Nucleus accumbens (tissue), 56 donors: ENCODE measurements around the gene KLF15.
A peak's percentile ranks its signal among the peaks of the same experiment; 100 is the strongest.

ENCODE experiments used
- DNase-seq, 56 donors: peaks; one replicate each; lab custom pipeline; 2025; lab: John Stamatoyannopoulos, UW

The KLF15 gene

DNA sequence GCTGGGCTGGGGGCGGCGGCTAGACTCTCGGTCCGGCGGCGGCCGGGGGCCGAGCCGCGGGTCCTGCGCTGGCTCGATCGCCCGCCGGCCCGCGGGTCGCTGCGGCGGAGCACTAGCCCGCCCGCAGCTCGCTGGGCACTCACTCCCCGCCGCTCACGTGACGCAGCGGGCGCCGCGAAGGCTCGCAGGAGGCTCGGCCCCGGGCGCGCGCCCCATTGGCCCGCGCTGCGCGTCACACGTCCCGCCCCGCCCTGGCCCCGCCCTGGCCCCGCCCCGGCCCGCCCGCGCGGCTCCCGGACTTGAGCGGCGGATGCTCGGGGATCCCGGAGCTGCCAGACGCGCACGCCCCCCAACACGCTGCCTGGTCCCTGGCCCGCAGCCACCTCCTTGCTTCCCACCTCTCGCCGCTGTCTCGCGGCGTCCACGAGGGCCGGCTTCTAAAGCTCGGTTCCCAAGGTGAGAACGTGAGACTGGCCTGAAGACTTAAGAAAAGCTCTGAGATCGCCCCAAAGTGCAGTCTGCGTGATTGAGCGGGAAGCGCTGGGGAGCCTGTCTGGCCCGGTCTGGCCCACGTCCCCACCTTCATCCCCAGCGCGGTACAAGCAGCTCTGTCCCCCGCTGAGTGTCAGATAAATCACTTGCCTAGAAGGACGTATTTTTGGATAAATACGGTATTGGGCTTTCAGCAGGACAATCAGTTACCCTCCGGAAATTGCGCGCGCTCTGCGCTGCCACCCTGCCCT is at the start of gene KLF15:
Gene KLF15, minus strand, starts transcription at position 114 of the 743 bp plus-strand sequence. CDS start 4,486 bp downstream, outside the sequence.
- peak in 55 of 56 donors; percentile 38 to 96 (median 85) for DNase-seq

DNA sequence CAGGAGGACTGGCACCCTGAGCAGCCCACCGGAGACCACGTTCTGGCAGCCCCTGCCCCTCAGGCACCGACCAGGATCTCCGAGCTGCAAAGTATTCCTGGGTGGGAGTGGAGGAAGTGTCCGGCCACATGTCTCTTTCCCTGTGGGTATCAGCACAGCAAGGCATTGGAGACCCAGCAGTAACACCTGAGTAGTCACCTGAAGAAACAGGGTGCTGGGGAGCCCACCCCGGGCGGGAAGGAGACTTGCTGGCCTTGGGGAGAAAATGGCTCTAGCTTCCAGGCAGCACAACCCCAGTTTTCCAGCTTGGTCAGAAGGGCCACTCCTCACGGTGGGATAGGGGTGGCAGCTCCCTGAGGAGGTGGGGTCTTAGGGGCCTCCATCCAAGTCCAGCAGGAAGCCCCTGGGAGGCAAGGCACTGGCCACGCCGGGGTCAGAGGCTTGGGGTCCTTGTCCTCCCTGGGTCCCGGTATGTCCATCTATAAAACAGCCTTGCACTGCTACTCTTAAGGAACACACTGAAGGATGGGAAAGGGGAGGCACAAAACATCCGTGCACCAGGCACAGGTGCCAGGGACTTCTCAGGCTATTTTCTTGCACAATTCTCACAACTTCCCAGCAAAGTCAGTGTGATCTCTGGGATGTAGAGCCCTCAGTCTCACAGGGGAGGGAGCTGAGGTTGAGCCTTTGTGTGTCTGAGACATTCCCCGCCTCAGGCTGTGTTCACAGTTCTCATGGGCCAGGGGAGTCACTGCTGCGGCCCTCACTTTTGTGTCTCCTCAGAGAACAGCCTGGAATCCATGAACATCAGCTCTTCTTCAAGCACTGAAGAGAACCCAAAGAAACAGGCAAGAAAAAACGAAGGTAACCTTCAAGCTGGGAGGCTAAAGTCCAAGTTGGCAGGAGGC is 49.4 kb upstream of the KLF15 start:
- DNase-seq = no peak

DNA sequence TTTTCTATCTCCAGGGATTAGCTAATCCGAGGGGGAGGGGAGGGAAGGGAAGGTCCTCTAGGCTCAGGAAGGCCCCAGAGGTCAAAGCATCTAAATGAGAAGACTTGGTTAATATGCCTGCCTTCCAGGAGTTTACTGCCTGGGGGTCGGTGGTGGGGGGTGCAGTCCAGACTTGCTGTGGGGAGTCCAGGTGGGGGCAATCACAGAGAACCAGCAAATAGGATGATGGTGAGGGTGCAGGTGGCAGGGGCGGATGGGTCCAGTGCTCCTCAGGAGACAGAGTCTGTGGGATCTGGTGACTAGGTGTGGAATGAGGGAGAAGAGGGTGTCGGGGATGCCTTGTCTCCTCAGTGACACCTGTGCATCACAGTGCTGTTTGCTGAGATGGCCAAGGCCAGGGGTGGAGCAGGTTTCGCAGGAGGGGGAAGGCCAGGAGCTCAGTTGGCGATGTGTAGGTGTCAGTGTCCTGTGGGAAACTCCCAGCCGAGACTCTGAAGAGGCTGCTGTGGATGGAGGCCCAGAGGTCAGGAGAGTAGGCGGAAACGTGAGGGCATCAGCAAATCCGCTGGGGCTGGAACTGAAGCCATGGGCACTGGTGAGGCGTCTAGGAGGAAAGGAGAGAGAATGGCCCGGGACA is 45.6 kb upstream of the KLF15 start:
- no peak for DNase-seq

DNA sequence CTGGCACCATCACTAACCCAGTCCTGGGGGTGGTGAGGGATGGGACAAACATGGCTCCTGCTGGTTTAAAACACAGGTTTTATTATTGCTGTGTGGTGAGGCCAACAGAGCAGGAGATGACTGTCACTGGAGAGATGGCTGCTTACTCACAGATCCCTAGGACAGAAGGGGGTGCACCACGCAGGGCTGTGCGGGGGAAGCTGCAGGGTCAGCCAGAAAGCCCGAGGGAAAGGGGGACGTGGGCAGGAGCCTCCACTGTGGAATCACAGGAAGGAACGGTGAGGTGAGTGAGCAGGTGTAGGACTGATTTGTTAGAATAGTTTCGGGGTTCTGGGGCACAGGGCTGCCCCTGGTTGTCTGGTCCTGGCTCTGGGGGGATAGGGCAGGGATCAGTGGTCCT is 45.0 kb upstream of the KLF15 start:
- DNase-seq = no peak

DNA sequence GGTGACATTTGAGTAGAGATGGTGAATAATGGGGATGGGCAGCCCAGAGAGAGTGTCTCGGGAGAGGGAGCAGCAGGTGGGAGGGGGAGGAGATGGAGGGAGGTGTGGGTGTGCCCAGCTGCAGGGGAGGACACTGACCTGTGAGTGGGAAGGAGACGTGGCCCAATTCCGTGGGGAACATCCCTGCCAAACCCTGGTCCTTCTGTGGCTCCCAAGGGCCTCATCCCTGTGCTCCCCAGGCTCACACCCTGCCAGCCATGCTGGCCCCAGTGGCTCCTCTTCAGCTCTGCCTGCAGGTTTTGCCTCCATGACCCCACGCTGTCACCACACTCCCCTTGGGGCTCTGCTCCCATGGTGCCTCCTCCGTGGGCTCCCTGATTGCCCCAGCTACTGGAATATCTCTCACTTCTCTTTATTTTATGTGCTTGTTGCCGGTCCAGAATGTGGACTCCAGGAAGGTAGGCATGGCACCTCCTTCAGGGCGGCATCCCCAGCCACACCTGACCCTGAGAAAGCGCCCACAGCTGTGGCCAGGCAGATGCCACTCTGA is 44.5 kb upstream of the KLF15 start:
- no peak for DNase-seq

DNA sequence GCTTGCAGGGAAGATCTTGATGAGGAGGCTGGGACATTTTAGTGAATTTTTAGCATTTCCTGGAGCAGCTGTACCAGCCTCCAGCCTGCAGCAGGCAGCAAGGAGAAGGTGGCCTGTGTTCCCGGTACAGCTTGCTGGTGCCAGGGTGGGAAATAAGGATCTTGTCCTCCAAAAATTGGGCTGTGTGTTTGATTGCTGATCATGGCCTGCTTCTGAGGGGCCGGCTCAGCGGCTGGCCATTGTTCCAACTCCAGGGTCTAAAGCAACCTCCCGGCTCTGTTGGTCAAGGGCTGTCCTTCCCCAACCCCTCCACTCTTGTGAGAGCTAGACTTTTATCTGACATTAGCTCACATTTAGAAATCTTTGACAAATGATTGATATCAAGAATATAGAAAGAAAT is 42.5 kb upstream of the KLF15 start:
- no peak for DNase-seq

DNA sequence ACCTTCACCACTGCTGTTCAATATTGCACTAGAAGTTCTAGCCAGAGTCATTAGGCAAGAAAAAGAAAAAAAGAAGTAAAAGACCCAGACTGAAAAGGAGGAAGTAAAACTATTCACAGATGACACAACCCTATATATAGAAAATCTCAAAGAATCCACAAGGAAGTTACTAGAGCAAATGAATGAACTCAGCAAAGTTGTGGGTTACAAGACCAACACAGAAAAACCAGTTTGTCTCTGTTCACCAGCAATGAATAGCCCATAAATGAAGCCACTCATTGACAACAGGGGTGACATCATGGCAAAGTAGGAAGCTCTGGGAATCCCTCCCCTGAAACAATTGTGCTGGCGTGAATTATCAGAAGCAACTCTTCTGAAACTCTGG is 42.1 kb upstream of the KLF15 start:
- peak in 1 of 56 donors; percentile 17 for DNase-seq

DNA sequence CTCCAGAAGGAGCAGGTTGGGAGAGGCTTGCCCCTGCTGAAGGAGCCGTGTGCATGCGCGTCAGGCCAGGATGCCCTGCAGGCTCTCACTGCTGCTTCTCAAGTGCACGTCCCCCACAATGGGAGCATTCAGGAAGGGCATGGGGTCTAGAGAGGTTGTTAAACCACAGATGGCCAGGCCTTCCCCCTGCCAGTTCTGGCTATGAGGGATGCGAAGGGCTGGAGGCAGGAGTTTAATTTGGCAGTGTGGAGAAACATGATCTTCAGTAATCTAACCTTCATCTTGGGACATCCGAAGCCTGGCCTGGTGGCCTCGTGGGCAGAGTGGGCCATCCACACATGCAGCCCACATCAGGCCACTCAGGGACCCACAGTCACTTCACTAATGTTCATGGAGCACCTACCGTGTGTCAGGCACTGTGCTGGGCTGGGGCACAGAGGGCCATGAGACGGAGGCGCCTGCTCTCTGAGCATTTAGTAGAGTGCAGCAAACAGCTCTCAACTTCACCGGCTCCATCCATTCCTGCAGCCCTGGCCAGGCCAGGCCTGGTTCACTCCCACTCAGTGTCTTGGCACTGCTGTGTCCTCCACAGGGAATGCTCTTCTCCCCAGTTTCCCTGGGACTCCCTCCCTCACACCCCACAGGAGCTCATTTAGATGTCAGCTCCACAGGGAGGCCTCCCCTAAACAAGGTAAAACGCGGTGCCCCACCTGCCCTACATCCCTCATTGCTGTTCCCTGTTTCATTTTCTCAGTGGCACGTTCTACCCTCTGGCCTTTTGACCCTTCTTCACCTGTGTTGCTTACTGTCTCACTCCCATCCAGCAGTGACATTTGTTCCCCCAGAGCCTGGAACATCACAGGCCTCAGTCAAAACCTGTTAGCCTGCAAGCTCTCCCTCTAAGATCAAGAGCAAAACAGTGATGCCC is 41.5 kb upstream of the KLF15 start:
- DNase-seq = no peak

DNA sequence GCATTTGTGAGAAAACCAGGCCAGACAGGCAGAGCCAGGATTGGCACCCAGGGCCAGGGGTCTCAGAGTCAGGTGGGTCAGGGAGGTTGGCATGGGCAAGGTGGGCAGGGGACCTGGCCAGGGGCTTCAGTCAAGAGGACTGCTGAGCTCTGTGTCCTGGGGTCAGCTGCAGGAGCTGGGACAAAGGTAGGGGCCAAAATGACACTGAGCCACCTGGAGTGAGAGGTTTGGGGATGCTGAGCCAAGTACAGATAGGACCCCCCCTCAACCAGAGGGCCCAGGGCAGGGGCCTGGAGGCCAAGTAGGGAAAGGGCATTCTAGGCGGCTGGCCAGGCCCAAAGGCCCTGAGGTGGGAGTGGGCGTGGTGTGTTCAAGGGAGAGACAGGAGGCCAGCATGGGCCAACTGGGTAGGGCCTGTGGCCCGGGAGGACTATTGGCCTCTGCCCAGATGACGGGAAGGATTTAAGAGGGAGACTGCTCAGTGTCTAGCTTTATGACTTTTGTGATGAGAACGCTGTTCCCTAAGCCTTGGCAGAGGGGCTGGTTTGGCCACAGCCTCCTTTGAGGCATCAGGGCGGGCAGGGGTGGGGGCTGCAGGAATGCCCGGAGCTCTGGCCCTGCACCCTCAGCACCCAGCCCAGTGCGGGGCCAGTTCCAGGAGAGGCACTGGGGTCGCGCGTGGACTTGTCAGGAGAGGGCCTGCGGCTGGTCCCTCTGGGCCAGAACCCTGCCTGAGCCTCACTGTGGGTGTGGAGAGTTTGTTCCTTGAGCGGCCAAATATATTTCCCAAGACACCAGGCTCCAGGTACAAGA is 40.6 kb upstream of the KLF15 start:
- no peak for DNase-seq

DNA sequence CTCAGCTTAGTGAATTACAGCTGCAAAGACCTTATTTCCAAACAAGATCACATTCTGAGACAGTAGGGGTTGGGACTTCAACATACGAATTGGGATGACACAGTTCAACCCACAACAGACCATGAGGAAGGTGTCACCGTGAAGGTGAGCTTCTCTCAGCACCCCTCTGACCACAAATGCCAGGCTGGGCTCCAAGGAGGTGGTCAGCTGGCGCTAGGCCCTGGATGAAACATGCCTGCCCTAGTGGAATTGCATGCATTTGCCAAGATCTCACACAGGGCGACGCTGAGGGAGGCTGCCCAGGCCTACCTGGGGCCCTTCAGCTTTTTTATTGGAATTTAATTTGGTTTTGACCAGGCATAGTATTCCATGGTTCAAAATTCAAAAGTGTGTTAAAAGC is 39.3 kb upstream of the KLF15 start:
- no peak for DNase-seq

DNA sequence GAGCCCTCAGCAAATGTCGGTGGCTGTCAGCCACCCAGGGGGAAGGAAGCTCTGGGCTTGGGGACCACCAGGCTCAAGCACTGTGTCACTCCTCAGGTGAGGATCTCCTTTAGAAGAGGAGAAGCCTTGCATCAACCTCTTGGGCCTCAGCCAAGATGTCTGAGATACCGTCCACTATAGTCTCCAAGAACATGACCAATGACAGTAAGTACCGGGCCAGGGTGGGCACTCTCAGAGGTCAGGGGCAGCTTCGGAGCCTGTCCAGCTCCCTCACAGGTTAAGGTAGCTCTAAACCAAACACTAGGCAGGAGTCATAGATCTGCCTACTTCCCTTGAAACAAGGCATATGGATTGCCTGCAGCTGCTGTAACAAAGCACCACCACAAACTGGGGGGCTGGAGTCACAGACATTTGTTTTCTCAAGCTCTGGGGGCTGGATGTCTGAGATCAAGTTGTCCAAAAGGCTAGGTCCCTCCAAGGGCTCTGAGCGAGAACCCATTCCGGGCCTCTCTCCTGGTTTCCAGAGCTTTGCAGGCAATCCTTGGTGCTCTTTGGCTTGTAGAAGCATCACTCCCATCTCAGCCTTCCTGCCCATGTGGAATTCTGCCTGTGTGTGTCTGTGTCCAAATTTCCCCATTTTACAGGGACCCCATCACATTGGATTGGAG is 38.8 kb upstream of the KLF15 start:
- DNase-seq = no peak

DNA sequence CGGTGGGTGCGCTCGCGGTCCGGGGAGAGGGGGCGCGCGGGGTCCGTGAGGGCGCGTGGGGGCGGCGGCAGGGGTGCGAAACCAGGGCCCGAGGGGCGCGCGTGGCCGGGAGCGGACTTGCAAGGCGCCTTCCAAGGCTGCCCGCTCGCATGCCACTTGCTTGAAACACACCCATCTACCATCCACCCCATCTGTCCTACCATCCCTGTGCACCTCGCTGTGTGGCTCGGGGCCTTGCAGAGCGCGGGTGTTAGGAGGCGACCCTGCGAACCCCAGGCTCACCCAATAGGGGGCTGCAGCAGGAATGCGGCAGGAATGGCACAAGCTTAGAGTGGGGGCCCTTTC is 37.7 kb upstream of the KLF15 start:
- DNase-seq = peak in 1 of 56 donors; percentile 12

DNA sequence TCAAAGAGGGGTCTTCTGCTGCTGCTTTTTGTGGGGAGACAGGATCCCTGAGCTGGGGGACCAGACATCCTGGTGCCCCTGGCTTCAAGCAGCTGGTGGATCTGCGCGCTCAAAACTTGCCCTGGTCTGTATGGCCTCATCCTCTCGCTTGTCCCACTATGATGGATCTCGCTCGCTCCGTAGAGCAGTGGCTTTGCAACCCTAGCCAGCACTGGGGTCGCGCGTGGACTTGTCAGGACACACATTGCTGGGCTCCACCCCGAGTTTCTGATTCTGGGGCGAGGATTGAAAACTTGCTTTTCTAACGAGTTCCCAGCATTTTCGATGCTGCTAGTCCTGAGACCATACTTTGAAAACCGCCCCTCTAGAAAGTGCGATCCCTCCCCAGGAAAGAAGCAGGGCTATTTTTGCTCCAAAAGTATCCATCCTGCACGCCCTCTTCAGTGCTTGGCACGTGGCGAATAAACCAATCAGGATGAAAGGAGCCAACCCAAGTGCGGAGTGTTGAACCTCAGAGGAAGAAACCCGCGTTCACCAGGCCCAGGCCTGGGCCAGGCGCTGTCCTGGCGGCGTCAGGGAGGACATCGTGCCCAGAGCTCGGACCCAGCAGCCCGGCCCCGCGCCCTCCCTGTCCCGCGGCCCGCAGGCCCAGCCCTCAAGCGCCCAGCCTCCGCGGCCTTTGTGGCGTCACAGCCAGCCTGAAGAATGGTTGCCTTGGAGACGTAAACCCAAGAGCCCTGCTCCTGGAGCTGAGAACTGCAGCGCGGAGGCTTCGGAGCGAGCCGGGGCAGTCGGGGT is 37.2 kb upstream of the KLF15 start, which contains the start of gene CFAP100:
Gene CFAP100, plus strand, starts transcription at position 731 of the 798 bp plus-strand sequence. CDS start 1,092 bp downstream, outside the sequence.
- peak in 44 of 56 donors; percentile 7 to 77 (median 40) for DNase-seq

DNA sequence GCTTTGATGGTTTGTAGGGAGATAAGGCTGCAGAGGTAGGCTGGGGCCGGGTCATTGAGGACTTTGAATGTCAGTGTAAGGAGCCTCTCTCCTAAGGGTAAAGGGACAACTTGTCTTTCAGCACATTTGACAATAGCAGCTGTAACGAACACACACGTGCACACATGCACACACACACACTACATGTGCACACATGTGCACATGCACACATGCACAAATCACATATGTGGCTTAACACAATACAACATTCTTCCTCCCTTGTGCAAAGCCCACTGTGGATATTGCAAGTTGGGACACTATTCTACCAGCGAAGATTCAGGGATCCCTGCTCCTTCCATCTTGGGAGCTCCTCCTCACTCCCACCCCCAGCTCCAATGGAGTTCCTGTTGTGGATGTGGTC is 36.4 kb upstream of the KLF15 start:
- DNase-seq = no peak

DNA sequence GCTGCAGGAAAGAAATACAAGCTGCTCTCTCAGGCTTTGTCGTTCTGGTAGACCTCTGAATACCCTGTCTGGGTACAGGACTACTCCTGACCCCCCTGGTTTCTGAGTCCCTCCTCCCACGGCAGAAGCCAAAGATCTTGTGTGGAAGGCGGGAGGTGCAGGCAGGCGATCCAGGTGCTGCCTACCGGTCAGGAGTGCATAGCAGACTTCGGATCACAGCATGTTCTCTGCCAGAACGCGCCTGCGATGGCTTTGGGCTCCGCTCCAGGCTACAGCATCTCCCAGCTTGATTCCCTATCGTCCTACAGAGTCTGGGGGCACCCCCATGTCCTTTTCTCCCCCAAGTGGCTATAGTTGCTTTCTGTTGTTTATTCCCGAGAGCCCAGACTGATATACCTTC is 35.0 kb upstream of the KLF15 start:
- DNase-seq = no peak

DNA sequence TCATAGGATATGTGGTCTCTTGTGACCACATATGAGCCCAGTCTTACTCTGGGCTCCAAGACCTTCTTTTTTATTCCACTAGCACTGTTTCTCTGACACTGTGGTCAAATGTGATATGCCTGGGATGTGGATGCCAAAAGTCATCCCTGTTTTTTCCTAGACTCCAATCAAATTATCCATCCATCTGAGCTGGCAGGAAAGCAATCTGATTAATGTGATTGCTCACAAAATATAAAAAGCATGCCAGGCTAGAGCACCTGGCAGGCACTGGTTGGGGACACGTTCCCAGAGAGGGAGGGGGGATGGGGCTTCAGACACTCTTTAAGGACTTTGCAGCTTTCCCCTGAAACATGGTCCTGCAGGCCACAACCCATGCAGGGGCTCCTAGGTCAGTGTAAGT is 34.4 kb upstream of the KLF15 start:
- no peak for DNase-seq

DNA sequence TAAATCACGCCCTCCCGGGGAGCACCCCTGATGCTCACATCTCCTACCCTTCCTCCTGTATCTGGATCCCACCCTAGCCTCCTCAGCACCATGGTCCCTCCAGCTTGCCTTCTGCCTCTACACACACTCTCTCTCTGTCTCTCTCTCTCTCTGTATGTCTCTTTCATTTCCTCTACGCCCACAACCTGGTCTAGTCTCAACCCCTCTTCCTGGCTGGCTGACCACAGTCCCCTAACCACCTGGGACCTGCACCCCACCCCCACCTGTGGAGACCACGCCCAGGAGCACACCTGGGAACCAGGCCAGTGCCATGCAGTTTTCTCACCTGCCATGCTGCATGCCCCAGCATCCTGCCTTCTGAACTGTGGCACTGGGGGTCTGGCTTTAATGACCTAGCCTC is 33.5 kb upstream of the KLF15 start:
- no peak for DNase-seq

DNA sequence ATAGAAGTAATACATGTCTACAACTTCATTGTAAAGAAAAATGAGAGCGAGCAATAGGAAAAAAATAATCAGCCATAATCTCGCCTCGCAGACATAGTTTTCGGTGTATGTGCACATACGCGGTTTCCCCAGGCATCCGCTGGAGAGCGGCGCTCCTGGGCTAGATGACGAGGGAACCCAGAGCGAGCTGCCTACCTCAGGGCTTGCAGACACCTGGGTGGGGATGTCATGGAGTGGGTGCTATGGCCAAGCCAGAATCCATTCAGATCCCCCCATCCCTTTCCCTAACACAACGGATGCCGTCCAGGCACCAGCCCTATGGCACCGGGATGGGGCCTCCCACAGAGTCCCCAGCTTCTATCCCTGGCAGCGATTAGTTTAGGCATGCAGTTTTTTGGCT is 33.0 kb upstream of the KLF15 start:
- DNase-seq = no peak
